Neural progenitor cell (in vitro differentiated cells): Measurements from ENCODE around the gene EXOSC10. TPM values are rescaled to one million over a fixed set of nuclear protein-coding genes. Genes with fewer than 3 reads are reported as not detected.

Experiments
- DNase-seq: peaks from one replicate; pipeline ENCODE4 v3.0.0-alpha.2; 2016; ENCODE audit warnings: low spot score
- H2AFZ ChIP-seq: fragments of 200-600 bp; sonication (generic); replicated peaks from 2 replicates; pipeline ENCODE4 v1.6.1; 2016; ENCODE audit warnings: antibody characterized with exemption
- H3F3A ChIP-seq: fragments of 200-600 bp; sonication (generic); 2 replicates; pipeline ENCODE4 v1.6.1; 2016; ENCODE audit warnings: antibody characterized with exemption, low read depth
- H3K27ac ChIP-seq: fragments of 200-600 bp; sonication (generic); 2 replicates; pipeline ENCODE4 v1.5.1; 2016; ENCODE audit warnings: mild to moderate bottlenecking
- H3K27me3 ChIP-seq: fragments of 200-600 bp; sonication (generic); 2 replicates; pipeline ENCODE4 v1.6.1; 2016; ENCODE audit warnings: mild to moderate bottlenecking, moderate library complexity
- H3K36me3 ChIP-seq: fragments of 200-600 bp; sonication (generic); 2 replicates; pipeline ENCODE4 v1.5.1; 2016
- H3K4me1 ChIP-seq: fragments of 200-600 bp; sonication (generic); 2 replicates; pipeline ENCODE4 v1.6.1; 2016; ENCODE audit warnings: mixed run types
- H3K4me2 ChIP-seq: fragments of 200-600 bp; sonication (generic); 2 replicates; pipeline ENCODE4 v1.6.1; 2016
- H3K4me3 ChIP-seq: fragments of 200-600 bp; sonication (generic); 2 replicates; pipeline ENCODE4 v1.5.1; 2016
- H3K79me2 ChIP-seq: fragments of 200-600 bp; sonication (generic); 2 replicates; pipeline ENCODE4 v1.6.1; 2016; ENCODE audit warnings: low read depth
- H3K9ac ChIP-seq: fragments of 200-600 bp; sonication (generic); 2 replicates; pipeline ENCODE4 v1.6.1; 2016
- H3K9me3 ChIP-seq: fragments of 200-600 bp; sonication (generic); 2 replicates; pipeline ENCODE4 v1.5.1; 2016; ENCODE audit warnings: low read depth
- H4K20me1 ChIP-seq: fragments of 200-600 bp; sonication (generic); 2 replicates; pipeline ENCODE4 v1.6.1; 2016; ENCODE audit warnings: low read depth
- H3K27ac Mint-ChIP-seq: 3 replicates; pipeline ENCODE4 v1.8.0; 2021; ENCODE audit warnings: mixed read lengths
- H3K27me3 Mint-ChIP-seq: 2 replicates; pipeline ENCODE4 v1.8.0; 2022; ENCODE audit warnings: low read depth, mild to moderate bottlenecking, inconsistent platforms, moderate library complexity, mixed read lengths; ENCODE audit not compliant: insufficient read depth
- H3K36me3 Mint-ChIP-seq: 3 replicates; pipeline ENCODE4 v1.8.0; 2021; ENCODE audit warnings: mixed read lengths
- H3K4me1 Mint-ChIP-seq: 3 replicates; pipeline ENCODE4 v1.8.0; 2021; ENCODE audit warnings: mixed read lengths
- H3K4me3 Mint-ChIP-seq: 3 replicates; pipeline ENCODE4 v1.8.0; 2021; ENCODE audit warnings: mild to moderate bottlenecking, moderate library complexity, mixed read lengths
- H3K9me3 Mint-ChIP-seq: 3 replicates; pipeline ENCODE4 v1.8.0; 2020; ENCODE audit warnings: mixed read lengths
- EZH2 ChIP-seq: fragments of 200-600 bp; sonication (generic); IDR thresholded peaks from 2 replicates; pipeline ENCODE4 v1.6.1; 2017; ENCODE audit warnings: antibody characterized with exemption, mild to moderate bottlenecking, moderate library complexity
- EZH2phosphoT487 ChIP-seq: fragments of 200-600 bp; sonication (generic); IDR thresholded peaks from 2 replicates; pipeline ENCODE4 v1.6.1; 2017; ENCODE audit warnings: antibody characterized with exemption
- total RNA-seq: library from RNA; depleted of rRNA; stranded (reverse); fragments of >200 nt; gene quantifications from 2 replicates; pipeline ENCODE4 v1.2.3, GENCODE V29; 2015; ENCODE audit warnings: low replicate concordance
- TF ChIP-seq, protein P1 (sequence below): fragments of 200-600 bp; sonication (generic); IDR thresholded peaks from 2 replicates; pipeline ENCODE4 v1.5.1; 2017; ENCODE audit warnings: antibody characterized with exemption, mild to moderate bottlenecking

EXOSC10 gene
- total RNA-seq, 1 donor from 2014 or later: 102 TPM

DNA sequence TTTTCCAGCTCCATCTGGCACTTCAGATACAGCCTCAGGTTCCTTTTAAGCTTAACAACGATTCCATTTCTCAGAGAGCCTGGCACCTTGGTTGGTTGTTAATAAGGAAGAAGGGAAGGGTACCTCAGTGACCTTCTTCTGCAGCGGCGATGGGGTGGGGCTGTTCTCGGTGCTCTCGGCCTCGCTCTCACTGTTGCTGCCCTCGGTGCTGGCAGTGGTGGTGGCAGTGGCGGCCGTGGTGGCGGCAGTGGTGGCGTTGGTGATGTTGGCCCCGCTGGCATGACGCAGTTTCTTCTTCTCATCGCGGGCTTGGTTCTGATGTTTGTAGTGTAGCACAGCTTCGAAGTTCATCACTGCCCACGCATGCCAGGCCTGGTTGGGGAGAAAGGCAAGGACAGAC, 30.7 kb upstream of the EXOSC10 start:
- Histone ChIP-seq H3K79me2 (no peaks in the 10 kb centered on the region), H2AFZ (no peak overlapping the region), H4K20me1 (no peaks in the 10 kb centered on the region), H3F3A (no peaks in the 10 kb centered on the region), H3K9ac (no peak overlapping the region), H3K9me3 (no peaks in the 10 kb centered on the region), H3K27me3 (no peaks in the 10 kb centered on the region), H3K27ac (no peak overlapping the region), H3K36me3 (no peaks in the 10 kb centered on the region), H3K4me3 (no peak overlapping the region), H3K4me1 (no peaks in the 10 kb centered on the region), H3K4me2 (no peak overlapping the region)
- H3K4me1 Mint-ChIP-seq: no peaks in the 10 kb centered on the region
- DNase-seq: no peak
- H3K27ac Mint-ChIP-seq: no peak overlapping the region
- H3K9me3 Mint-ChIP-seq: no peaks in the 10 kb centered on the region
- H3K36me3 Mint-ChIP-seq: peaks cover 25% of the 10 kb centered on the region
- no peak overlapping the region for H3K4me3 Mint-ChIP-seq
- peaks cover 2% of the 10 kb centered on the region for H3K27me3 Mint-ChIP-seq
- no peak for TF ChIP-seq EZH2phosphoT487
- TF ChIP-seq, protein P1, sequence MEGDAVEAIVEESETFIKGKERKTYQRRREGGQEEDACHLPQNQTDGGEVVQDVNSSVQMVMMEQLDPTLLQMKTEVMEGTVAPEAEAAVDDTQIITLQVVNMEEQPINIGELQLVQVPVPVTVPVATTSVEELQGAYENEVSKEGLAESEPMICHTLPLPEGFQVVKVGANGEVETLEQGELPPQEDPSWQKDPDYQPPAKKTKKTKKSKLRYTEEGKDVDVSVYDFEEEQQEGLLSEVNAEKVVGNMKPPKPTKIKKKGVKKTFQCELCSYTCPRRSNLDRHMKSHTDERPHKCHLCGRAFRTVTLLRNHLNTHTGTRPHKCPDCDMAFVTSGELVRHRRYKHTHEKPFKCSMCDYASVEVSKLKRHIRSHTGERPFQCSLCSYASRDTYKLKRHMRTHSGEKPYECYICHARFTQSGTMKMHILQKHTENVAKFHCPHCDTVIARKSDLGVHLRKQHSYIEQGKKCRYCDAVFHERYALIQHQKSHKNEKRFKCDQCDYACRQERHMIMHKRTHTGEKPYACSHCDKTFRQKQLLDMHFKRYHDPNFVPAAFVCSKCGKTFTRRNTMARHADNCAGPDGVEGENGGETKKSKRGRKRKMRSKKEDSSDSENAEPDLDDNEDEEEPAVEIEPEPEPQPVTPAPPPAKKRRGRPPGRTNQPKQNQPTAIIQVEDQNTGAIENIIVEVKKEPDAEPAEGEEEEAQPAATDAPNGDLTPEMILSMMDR: no peak
- no peak for TF ChIP-seq EZH2

DNA sequence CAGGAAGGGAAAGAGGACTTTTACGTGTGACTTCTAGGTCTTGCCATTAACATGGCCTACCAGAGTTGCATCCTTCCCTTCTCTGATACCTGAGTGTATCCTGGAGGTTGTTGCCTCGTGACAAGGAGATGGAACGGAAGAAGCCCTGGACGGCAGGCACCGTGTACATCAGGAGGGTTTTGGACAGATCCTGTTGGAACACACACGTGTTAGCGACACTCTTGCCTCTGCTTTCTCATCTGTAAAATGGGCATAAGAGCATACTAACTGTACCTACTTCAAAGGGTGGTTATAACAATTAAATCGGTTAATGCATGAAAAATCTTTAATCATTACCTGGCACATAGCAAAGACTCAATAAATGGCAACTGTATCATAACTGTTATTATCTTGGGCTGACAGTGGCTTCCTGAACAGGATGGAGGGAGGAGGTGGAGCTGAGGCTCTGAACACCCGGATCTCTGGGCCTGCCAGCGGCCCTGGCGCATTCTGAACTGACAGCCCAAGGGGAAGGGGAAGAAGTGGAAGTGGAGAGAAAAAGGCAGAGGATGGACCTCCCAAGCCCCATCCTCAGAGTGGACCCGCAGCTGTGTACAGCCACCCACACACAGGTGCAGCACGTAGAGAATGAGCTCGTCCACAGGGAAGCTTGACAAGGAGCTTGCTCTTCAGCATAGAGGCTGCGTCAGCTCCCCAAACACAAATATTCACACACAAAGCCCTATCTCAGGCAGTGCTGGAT, 30.2 kb upstream of the EXOSC10 start:
- Mint-ChIP-seq H3K27me3 (peaks cover 2% of the 10 kb centered on the region), H3K36me3 (peaks cover 27% of the 10 kb centered on the region), H3K4me1 (no peaks in the 10 kb centered on the region), H3K4me3 (no peak overlapping the region), H3K9me3 (no peaks in the 10 kb centered on the region), H3K27ac (no peak overlapping the region)
- H3K36me3 ChIP-seq: no peaks in the 10 kb centered on the region
- H3K4me3 ChIP-seq: no peak overlapping the region
- TF ChIP-seq, protein P1: no peak
- no peak for TF ChIP-seq EZH2phosphoT487
- TF ChIP-seq EZH2: no peak
- H3F3A ChIP-seq: no peaks in the 10 kb centered on the region
- H3K27ac ChIP-seq: no peak overlapping the region
- no peaks in the 10 kb centered on the region for H3K79me2 ChIP-seq
- no peak overlapping the region for H3K9ac ChIP-seq
- H2AFZ ChIP-seq: no peak overlapping the region
- H4K20me1 ChIP-seq: no peaks in the 10 kb centered on the region
- DNase-seq: no peak
- H3K9me3 ChIP-seq: no peaks in the 10 kb centered on the region
- H3K4me2 ChIP-seq: no peak overlapping the region
- H3K4me1 ChIP-seq: no peaks in the 10 kb centered on the region
- H3K27me3 ChIP-seq: no peaks in the 10 kb centered on the region

- Mint-ChIP-seq H3K4me1 (no peaks in the 10 kb centered on the region), H3K36me3 (peaks cover 29% of the 10 kb centered on the region), H3K27ac (no peak overlapping the region), H3K27me3 (peaks cover 2% of the 10 kb centered on the region), H3K4me3 (no peak overlapping the region), H3K9me3 (no peaks in the 10 kb centered on the region)
- Histone ChIP-seq H3K27me3 (no peaks in the 10 kb centered on the region), H4K20me1 (no peaks in the 10 kb centered on the region), H3K79me2 (no peaks in the 10 kb centered on the region), H3K4me1 (no peaks in the 10 kb centered on the region), H3K4me3 (no peak overlapping the region), H3K9ac (no peak overlapping the region), H3K4me2 (no peak overlapping the region), H3K36me3 (no peaks in the 10 kb centered on the region), H2AFZ (no peak overlapping the region), H3K9me3 (no peaks in the 10 kb centered on the region), H3K27ac (no peak overlapping the region), H3F3A (no peaks in the 10 kb centered on the region)
- DNase-seq: no peak
- no peak for TF ChIP-seq EZH2phosphoT487
- TF ChIP-seq, protein P1: no peak
- no peak for TF ChIP-seq EZH2
These were observed 26.9 kb upstream of the EXOSC10 start for GRCh38 chr1:11126569-11126968.
